Measurements from ENCODE around the gene EML1.
A peak's percentile ranks its signal among the peaks of the same experiment; 100 is the strongest.
"Not testable (repeated sequence)": the region's sequence is repeated elsewhere in the genome, so short reads cannot be mapped to it uniquely, and the experiment has no call there.

The EML1 gene

GRCh38 chr14:99944241-99944651 lies 151.0 kb downstream of the EML1 start:
- DNase-seq = no peak

GRCh38 chr14:99945732-99946651 lies 152.8 kb downstream of the EML1 start:
- DNase-seq = no peak

GRCh38 chr14:99946652-99947489 lies 153.7 kb downstream of the EML1 start:
- DNase-seq = peak; percentile 36

- DNase-seq = no peak
These were observed 154.5 kb downstream of the EML1 start for GRCh38 chr14:99947695-99948094.

- DNase-seq = not testable (repeated sequence)
These were observed 156.0 kb downstream of the EML1 start for GRCh38 chr14:99949011-99949732.

- DNase-seq = no peak
These were observed 157.0 kb downstream of the EML1 start for GRCh38 chr14:99950181-99950580.

GRCh38 chr14:99951085-99951484 lies 157.9 kb downstream of the EML1 start:
- DNase-seq = no peak

- DNase-seq = no peak
These were observed 158.8 kb downstream of the EML1 start for GRCh38 chr14:99952039-99952438.

GRCh38 chr14:99952453-99952852 lies 159.2 kb downstream of the EML1 start:
- no peak for DNase-seq

- no peak for DNase-seq
These were observed 162.7 kb downstream of the EML1 start for GRCh38 chr14:99955826-99956455.

- DNase-seq = no peak
These were observed 165.2 kb downstream of the EML1 start for GRCh38 chr14:99958380-99958779.

GRCh38 chr14:99961826-99962518 lies 168.8 kb downstream of the EML1 start:
- no peak for DNase-seq

GRCh38 chr14:99964979-99965378 lies 171.8 kb downstream of the EML1 start:
- DNase-seq = no peak

GRCh38 chr14:99966037-99966835 lies 173.0 kb downstream of the EML1 start:
- no peak for DNase-seq

- no peak for DNase-seq
These were observed 173.7 kb downstream of the EML1 start for GRCh38 chr14:99966912-99967311.

- no peak for DNase-seq
These were observed 175.1 kb downstream of the EML1 start for GRCh38 chr14:99968191-99968920.

GRCh38 chr14:99968941-99969340 lies 175.7 kb downstream of the EML1 start:
- no peak for DNase-seq

- DNase-seq = no peak
These were observed 176.6 kb downstream of the EML1 start for GRCh38 chr14:99969673-99970322.

- peak; percentile 74 for DNase-seq
These were observed 178.1 kb downstream of the EML1 start for GRCh38 chr14:99971087-99971940.

Data from CD4-positive, alpha-beta T cell treated with Interferon gamma for 1 hour (primary cell).